Activated naive CD4-positive, alpha-beta T cell treated with anti-CD3 and anti-CD28 coated beads, Interleukin-2, amount 50 U/mL, for 72 hours (primary cell): Measurements from ENCODE around the gene MRPL21. TPM values are rescaled to one million over a fixed set of nuclear protein-coding genes. Genes with fewer than 3 reads are reported as not detected.

Experiments
- ATAC-seq, 2 donors: fragments of 150-1000 bp; cut with Tn5 transposase; 2 replicates each; pipeline ENCODE4 v1.10.0; 2021; ENCODE audit warnings: mild to moderate bottlenecking in 2 of 2, moderate library complexity in 2 of 2
- DNase-seq, 2 donors: peaks; one replicate each; pipeline ENCODE4 v3.0.0; 2021 to 2022; ENCODE audit warnings: low spot score in 2 of 2
- H3K27ac Mint-ChIP-seq, 2 donors: one replicate each; pipeline ENCODE4 v1.8.0; 2022; ENCODE audit warnings: mild to moderate bottlenecking in 2 of 2, mixed read lengths in 2 of 2
- H3K36me3 Mint-ChIP-seq, 2 donors: one replicate each; pipeline ENCODE4 v1.8.0; 2022; ENCODE audit warnings: mixed read lengths in 2 of 2
- H3K9me3 Mint-ChIP-seq, 2 donors: one replicate each; pipeline ENCODE4 v1.8.0; 2022; ENCODE audit warnings: mixed read lengths in 2 of 2
- total RNA-seq, 2 donors: library from RNA; stranded (reverse); gene quantifications; one replicate each; pipeline ENCODE4 v1.2.3, GENCODE V29; 2022

MRPL21 gene
- total RNA-seq: 10 to 100 TPM; 49.4 to 87.1 TPM

GRCh38 chr11:68903288-68904247 lies at the start of gene MRPL21, which contains the start of gene IGHMBP2:
MRPL21 (minus strand) TSS chr11:68903832; CDS start chr11:68903810, 22 bp downstream.
IGHMBP2 (plus strand) TSS chr11:68903891; CDS start chr11:68903953, 62 bp downstream.
- ATAC-seq (peak; percentile 95 to 97), DNase-seq (peak; percentile 81 to 90)
- Mint-ChIP-seq H3K9me3 (no peaks in the 10 kb centered on the region), H3K36me3 (peaks cover 12 to 23% of the 10 kb centered on the region in 2 donors), H3K27ac (peak within 1 kb of the TSS; percentile 94 to 98)

GRCh38 chr11:68950762-68951161 lies 47.1 kb upstream of the MRPL21 start:
- H3K36me3 Mint-ChIP-seq: no peaks in the 10 kb centered on the region
- no peaks in the 10 kb centered on the region for H3K9me3 Mint-ChIP-seq
- no peak for ATAC-seq
- DNase-seq: no peak
- H3K27ac Mint-ChIP-seq: no peak overlapping the region

GRCh38 chr11:68950270-68950669 lies 46.6 kb upstream of the MRPL21 start:
- no peak for DNase-seq
- H3K36me3 Mint-ChIP-seq: no peaks in the 10 kb centered on the region
- no peaks in the 10 kb centered on the region for H3K9me3 Mint-ChIP-seq
- ATAC-seq: no peak
- H3K27ac Mint-ChIP-seq: no peak overlapping the region

- peak overlapping the region in 1 of 2 donors; percentile 77 for H3K27ac Mint-ChIP-seq
- no peak for ATAC-seq
- H3K9me3 Mint-ChIP-seq: no peaks in the 10 kb centered on the region
- no peak for DNase-seq
- H3K36me3 Mint-ChIP-seq: no peaks in the 10 kb centered on the region
Observed at GRCh38 chr11:68948935-68949334, 45.3 kb upstream of the MRPL21 start.

GRCh38 chr11:68948496-68948895 lies 44.9 kb upstream of the MRPL21 start:
- no peak for DNase-seq
- Mint-ChIP-seq H3K27ac (peak overlapping the region in 1 of 2 donors; percentile 77), H3K36me3 (no peaks in the 10 kb centered on the region), H3K9me3 (no peaks in the 10 kb centered on the region)
- ATAC-seq: no peak

- DNase-seq (no peak), ATAC-seq (no peak)
- no peaks in the 10 kb centered on the region for H3K9me3 Mint-ChIP-seq
- H3K27ac Mint-ChIP-seq: peak overlapping the region in 1 of 2 donors; percentile 36
- no peaks in the 10 kb centered on the region for H3K36me3 Mint-ChIP-seq
Observed at GRCh38 chr11:68947151-68947550, 43.5 kb upstream of the MRPL21 start.

- Mint-ChIP-seq H3K27ac (peak overlapping the region in 1 of 2 donors; percentile 36), H3K36me3 (no peaks in the 10 kb centered on the region), H3K9me3 (no peaks in the 10 kb centered on the region)
- DNase-seq (no peak), ATAC-seq (peak in 1 of 2 donors; percentile 63)
Observed at GRCh38 chr11:68946416-68947090, 42.9 kb upstream of the MRPL21 start.

- peak in 1 of 2 donors; percentile 32 for ATAC-seq
- Mint-ChIP-seq H3K9me3 (no peaks in the 10 kb centered on the region), H3K27ac (no peak overlapping the region), H3K36me3 (no peaks in the 10 kb centered on the region)
- DNase-seq: no peak
Observed at GRCh38 chr11:68942751-68943271, 39.2 kb upstream of the MRPL21 start.

GRCh38 chr11:68942095-68942620 lies 38.5 kb upstream of the MRPL21 start:
- no peak for DNase-seq
- no peaks in the 10 kb centered on the region for H3K9me3 Mint-ChIP-seq
- H3K27ac Mint-ChIP-seq: no peak overlapping the region
- ATAC-seq: no peak
- H3K36me3 Mint-ChIP-seq: no peaks in the 10 kb centered on the region

- no peaks in the 10 kb centered on the region for H3K36me3 Mint-ChIP-seq
- ATAC-seq (no peak), DNase-seq (no peak)
- H3K27ac Mint-ChIP-seq: no peak overlapping the region
- no peaks in the 10 kb centered on the region for H3K9me3 Mint-ChIP-seq
Observed at GRCh38 chr11:68941324-68942094, 37.9 kb upstream of the MRPL21 start.

- Mint-ChIP-seq H3K9me3 (no peaks in the 10 kb centered on the region), H3K27ac (no peak overlapping the region), H3K36me3 (no peaks in the 10 kb centered on the region)
- no peak for ATAC-seq
- no peak for DNase-seq
Observed at GRCh38 chr11:68940651-68941323, 37.2 kb upstream of the MRPL21 start.

- ATAC-seq (no peak), DNase-seq (no peak)
- Mint-ChIP-seq H3K9me3 (no peaks in the 10 kb centered on the region), H3K27ac (peak overlapping the region in 1 of 2 donors; percentile 27), H3K36me3 (no peaks in the 10 kb centered on the region)
Observed at GRCh38 chr11:68939583-68940555, 36.2 kb upstream of the MRPL21 start.

GRCh38 chr11:68938816-68939582 lies 35.4 kb upstream of the MRPL21 start:
- no peak for DNase-seq
- Mint-ChIP-seq H3K27ac (peak overlapping the region; percentile 27 to 60), H3K36me3 (no peaks in the 10 kb centered on the region), H3K9me3 (no peaks in the 10 kb centered on the region)
- ATAC-seq: no peak

GRCh38 chr11:68938088-68938487 lies 34.5 kb upstream of the MRPL21 start:
- Mint-ChIP-seq H3K27ac (no peak overlapping the region), H3K9me3 (no peaks in the 10 kb centered on the region), H3K36me3 (no peaks in the 10 kb centered on the region)
- no peak for DNase-seq
- no peak for ATAC-seq
